GM12864 (cell line): ENCODE measurements around the gene MYO1H.

Source experiments
- DNase-seq: peaks from one replicate; pipeline ENCODE4 v3.0.0-alpha.2; 2011; ENCODE audit warnings: low read depth
- H3K4me3 ChIP-seq: 2 replicates; pipeline ENCODE4 v1.5.1; 2011; ENCODE audit warnings: mild to moderate bottlenecking, low read depth, low read length, control low read depth
- CTCF ChIP-seq: IDR thresholded peaks from 2 replicates; pipeline ENCODE4 v1.5.1; 2011; ENCODE audit warnings: low read depth, mild to moderate bottlenecking, moderate library complexity, low read length, control low read depth, inconsistent platforms; ENCODE audit errors: missing control alignments

MYO1H gene

GRCh38 chr12:109430244-109430643 is 82.5 kb downstream of the MYO1H start:
- TF ChIP-seq CTCF = no peak
- no peak overlapping the region for H3K4me3 ChIP-seq
- no peak for DNase-seq

GRCh38 chr12:109432431-109432830 is 84.7 kb downstream of the MYO1H start:
- TF ChIP-seq CTCF = no peak
- no peak for DNase-seq
- no peak overlapping the region for H3K4me3 ChIP-seq

- peak; percentile 96 for TF ChIP-seq CTCF
- H3K4me3 ChIP-seq = no peak overlapping the region
- DNase-seq = peak; percentile 30
Observed at GRCh38 chr12:109432842-109433304, 85.2 kb downstream of the MYO1H start.

- no peak overlapping the region for H3K4me3 ChIP-seq
- TF ChIP-seq CTCF = peak; percentile 44
- no peak for DNase-seq
Observed at GRCh38 chr12:109433618-109434017, 85.9 kb downstream of the MYO1H start.

- no peak for DNase-seq
- TF ChIP-seq CTCF = no peak
- no peak overlapping the region for H3K4me3 ChIP-seq
Observed at GRCh38 chr12:109434582-109434981, 86.9 kb downstream of the MYO1H start.

- no peak for DNase-seq
- TF ChIP-seq CTCF = no peak
- no peak overlapping the region for H3K4me3 ChIP-seq
Observed at GRCh38 chr12:109435428-109436187, 87.9 kb downstream of the MYO1H start.

- no peak for TF ChIP-seq CTCF
- no peak overlapping the region for H3K4me3 ChIP-seq
- DNase-seq = no peak
Observed at GRCh38 chr12:109436188-109436560, 88.5 kb downstream of the MYO1H start.
